PC-9 (cell line): ENCODE results near the gene HNRNPU.

Experiments
- CTCF ChIP-seq: fragments of 200-600 bp; sonication (generic); conservative IDR thresholded peaks from 2 replicates; pipeline ENCODE4 v1.6.1; 2017; ENCODE audit warnings: mixed run types, antibody characterized with exemption, mild to moderate bottlenecking, moderate library complexity
- EZH2 ChIP-seq: fragments of 200-600 bp; sonication (generic); IDR thresholded peaks from 2 replicates; pipeline ENCODE4 v1.8.0; 2017; ENCODE audit warnings: antibody characterized with exemption, low read depth

GRCh38 chr1:244878681-244879080 lies 14.3 kb upstream of the HNRNPU start:
- no peak for TF ChIP-seq CTCF
- TF ChIP-seq EZH2 = no peak
